HepG2 (cell line): ENCODE measurements around the gene CARMIL3. TPM values are rescaled to one million over a fixed set of nuclear protein-coding genes. Genes with fewer than 3 reads are reported as not detected.

Experiments used
- ARID4A ChIP-seq: sonication (generic); formaldehyde crosslinking; IDR thresholded peaks from 2 replicates; pipeline ENCODE4 v1.5.0; 2020; ENCODE audit warnings: mild to moderate bottlenecking, missing genetic modification reagents, borderline replicate concordance
- MYC ChIP-seq: sonication (generic); formaldehyde crosslinking; IDR thresholded peaks from 2 replicates; pipeline ENCODE4 v1.9.0; 2021; ENCODE audit warnings: missing genetic modification reagents, borderline replicate concordance
- NRL ChIP-seq: sonication (generic); formaldehyde crosslinking; IDR thresholded peaks from 2 replicates; pipeline ENCODE4 v1.5.0; 2020; ENCODE audit warnings: missing genetic modification reagents, mild to moderate bottlenecking, moderate library complexity, borderline replicate concordance
- SRY ChIP-seq: sonication (generic); formaldehyde crosslinking; IDR thresholded peaks from 2 replicates; pipeline ENCODE4 v1.8.0; 2022; ENCODE audit warnings: mild to moderate bottlenecking, missing genetic modification reagents
- ZBTB40 ChIP-seq, 2 experiments: fragments of 450-650 bp in 1 of 2; sonication (generic) in 1 of 2; formaldehyde crosslinking in 1 of 2; IDR thresholded peaks; 2 replicates each; pipeline versions ENCODE4 v1.6.1 to v1.8.0; 2016 to 2022; ENCODE audit warnings: antibody characterized with exemption in 1 of 2, mild to moderate bottlenecking in 1 of 2, missing genetic modification reagents in 1 of 2
- ZBTB7A ChIP-seq: sonication (generic); formaldehyde crosslinking; IDR thresholded peaks from 2 replicates; pipeline ENCODE4 v1.8.0; 2022; ENCODE audit warnings: mild to moderate bottlenecking, missing genetic modification reagents
- polyA plus RNA-seq, 8 experiments: library from polyadenylated mRNA; depleted of rRNA in 3 of 8; stranded (reverse) in 7 of 8; unstranded in 1 of 8; fragments of >200 nt; fragmentation: Illumina TruSeq in 4 of 8; extraction: Trizol in 4 of 8; gene quantifications; 2 replicates each; pipeline versions ENCODE4 v1.2.1 to v1.2.3, GENCODE V29; 2011 to 2016; ENCODE audit warnings: low read depth in 4 of 8, missing spikeins in 1 of 8, mixed read lengths in 1 of 8; ENCODE audit not compliant: insufficient read depth in 1 of 8
- total RNA-seq, 5 experiments: library from RNA; depleted of rRNA; stranded (reverse); fragments of >200 nt; fragmentation: Illumina TruSeq; extraction: Trizol; gene quantifications; 2 replicates each; pipeline ENCODE4 v1.2.3, GENCODE V29; 2016; ENCODE audit warnings: low read depth in 1 of 5

CARMIL3 gene
- total and polyA plus RNA-seq, 2 of the 13 experiments (the other 11 are each of a cell fraction or from before 2014, with no cell fraction given) = 0.27 to 0.55 TPM

- TF ChIP-seq ARID4A (CRISPR knock-in tag) = 0 out of 2 replicates have a peak, but pooled peaks have one; percentile 5
- 0 out of 2 replicates have a peak, but pooled peaks have one; percentile 23 for TF ChIP-seq ZBTB7A (CRISPR knock-in tag)
- TF ChIP-seq SRY = no peak
- no peak for TF ChIP-seq ZBTB40 (IDR thresholded peaks at IDR 0.05)
- 0 out of 2 replicates have a peak, but pooled peaks have one; percentile 31 for TF ChIP-seq ZBTB40 (CRISPR knock-in tag; IDR thresholded peaks at IDR 0.05)
- TF ChIP-seq MYC (CRISPR knock-in tag) = 0 out of 2 replicates have a peak, but pooled peaks have one; percentile 20
- peak; percentile 30; the same call in 1 of the 2 replicates for TF ChIP-seq NRL (CRISPR knock-in tag)
Measured at GRCh38 chr14:24058951-24059475, 7.2 kb downstream of the CARMIL3 start (continued).
